Smooth muscle cell (in vitro differentiated cells): ENCODE results near the gene BPIFA3. TPM values are rescaled to one million over a fixed set of nuclear protein-coding genes. Genes with fewer than 3 reads are reported as not detected.

Source experiments
- DNase-seq: peaks from one replicate; lab custom pipeline; 2025; ENCODE audit not compliant: unreplicated experiment; lab: John Stamatoyannopoulos, UW
- H2AFZ ChIP-seq: fragments of 200-600 bp; sonication (generic); 2 replicates; pipeline ENCODE4 v1.6.0; 2016; ENCODE audit warnings: antibody characterized with exemption, low read depth, mild to moderate bottlenecking
- H3F3A ChIP-seq: fragments of 200-600 bp; sonication (generic); 2 replicates; pipeline ENCODE4 v1.6.0; 2017; ENCODE audit warnings: antibody characterized with exemption, low read depth
- H3K27ac ChIP-seq: fragments of 200-600 bp; sonication (generic); 2 replicates; pipeline ENCODE4 v1.5.1; 2016; ENCODE audit warnings: low read depth, mild to moderate bottlenecking
- H3K27me3 ChIP-seq: fragments of 200-600 bp; sonication (generic); 2 replicates; pipeline ENCODE4 v1.6.1; 2016; ENCODE audit warnings: low read depth, mild to moderate bottlenecking
- H3K36me3 ChIP-seq: fragments of 200-600 bp; sonication (generic); 2 replicates; pipeline ENCODE4 v1.5.1; 2016; ENCODE audit warnings: low read depth
- H3K4me1 ChIP-seq: fragments of 200-600 bp; sonication (generic); 2 replicates; pipeline ENCODE4 v1.5.1; 2016; ENCODE audit warnings: low read depth
- H3K4me2 ChIP-seq: fragments of 200-600 bp; sonication (generic); 2 replicates; pipeline ENCODE4 v1.6.0; 2016; ENCODE audit warnings: mild to moderate bottlenecking
- H3K4me3 ChIP-seq: fragments of 200-600 bp; sonication (generic); 2 replicates; pipeline ENCODE4 v1.5.1; 2016; ENCODE audit warnings: mild to moderate bottlenecking
- H3K79me2 ChIP-seq: fragments of 200-600 bp; sonication (generic); 2 replicates; pipeline ENCODE4 v1.6.0; 2016; ENCODE audit warnings: low read depth, mild to moderate bottlenecking
- H3K9ac ChIP-seq: fragments of 200-600 bp; sonication (generic); 2 replicates; pipeline ENCODE4 v1.6.0; 2016; ENCODE audit warnings: low read depth
- H3K9me3 ChIP-seq: fragments of 200-600 bp; sonication (generic); replicated peaks from 2 replicates; pipeline ENCODE4 v1.5.1; 2016; ENCODE audit warnings: low read depth
- H4K20me1 ChIP-seq: fragments of 200-600 bp; sonication (generic); 2 replicates; pipeline ENCODE4 v1.6.0; 2016; ENCODE audit warnings: low read depth
- CTCF ChIP-seq: fragments of 200-600 bp; sonication (generic); IDR thresholded peaks from 2 replicates; pipeline ENCODE4 v1.5.1; 2017; ENCODE audit warnings: borderline replicate concordance, mild to moderate bottlenecking, antibody characterized with exemption; ENCODE audit not compliant: insufficient read depth, poor library complexity, severe bottlenecking
- WGBS: methylation state at CpG from one replicate; pipeline ENCODE4 v1.1.7; 2016; ENCODE audit warnings: low lambda C conversion rate; 5-methylcytosine and 5-hydroxymethylcytosine counted together
- polyA plus RNA-seq: library from polyadenylated mRNA; unstranded; fragments of >200 nt; fragmentation: Nextera tagmentation; extraction: Ambion mirVana; gene quantifications from 2 replicates; pipeline ENCODE4 v1.2.1, GENCODE V29; 2016
- total RNA-seq: library from RNA; depleted of rRNA; stranded (reverse); fragments of >200 nt; gene quantifications from 2 replicates; pipeline ENCODE4 v1.2.3, GENCODE V29; 2014

The BPIFA3 gene
- total and polyA plus RNA-seq, 2 experiments from 2014 or later: not detected

DNA sequence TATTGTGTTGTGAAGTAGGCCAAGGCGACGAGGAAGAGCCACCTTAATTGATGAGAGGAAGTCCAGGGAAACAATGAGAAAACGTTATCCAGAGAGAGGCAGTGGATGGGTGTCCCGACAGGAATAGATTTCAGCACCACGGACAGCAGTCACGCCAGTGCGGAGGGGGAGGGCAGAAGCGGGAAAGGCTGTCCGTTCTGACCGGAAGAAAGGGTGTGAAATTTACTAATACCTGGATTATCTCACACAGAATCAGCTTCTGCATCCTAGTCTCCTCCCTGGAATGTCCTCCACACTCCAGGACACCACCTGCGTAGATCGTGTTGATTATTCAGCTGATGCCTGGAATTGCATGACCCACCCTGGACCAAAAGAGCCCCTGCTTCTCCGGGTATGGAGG is 7.4 kb upstream of the BPIFA3 start:
- Histone ChIP-seq H3K9me3 (no peaks in the 10 kb centered on the region), H3K4me1 (no peaks in the 10 kb centered on the region), H3K36me3 (no peaks in the 10 kb centered on the region), H3K27me3 (peaks cover 49% of the 10 kb centered on the region), H4K20me1 (no peaks in the 10 kb centered on the region), H2AFZ (no peak overlapping the region), H3F3A (no peaks in the 10 kb centered on the region), H3K9ac (no peak overlapping the region), H3K79me2 (no peaks in the 10 kb centered on the region), H3K4me3 (no peak overlapping the region), H3K27ac (no peak overlapping the region), H3K4me2 (no peak overlapping the region)
- 6% methylated on average over 13 of the region's 13 CpGs for WGBS
- DNase-seq: peak; percentile 24
- no peak for TF ChIP-seq CTCF

DNA sequence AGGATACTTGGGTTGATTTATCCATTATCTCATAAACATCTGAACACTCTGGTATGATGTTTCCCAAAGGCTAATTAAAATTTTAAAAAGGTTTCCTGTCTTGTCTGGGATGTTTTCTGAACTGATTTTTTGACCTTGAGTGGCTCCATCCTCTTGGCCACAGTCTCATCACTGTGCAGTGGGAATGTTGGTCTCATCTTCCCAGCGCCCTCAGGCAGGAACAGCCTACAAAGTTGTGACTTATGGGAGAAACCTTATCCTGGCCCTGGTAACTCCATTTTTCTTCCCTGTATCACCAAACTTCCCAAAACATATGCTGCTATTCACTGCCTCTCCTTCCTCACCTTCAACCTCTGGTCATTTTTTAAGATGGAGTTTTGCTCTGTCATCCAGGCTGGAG is 6.8 kb upstream of the BPIFA3 start:
- 72% methylated on average over 1 of the region's 1 CpG for WGBS
- Histone ChIP-seq H3K9ac (no peak overlapping the region), H3K4me1 (no peaks in the 10 kb centered on the region), H3K27me3 (peaks cover 50% of the 10 kb centered on the region), H3K27ac (no peak overlapping the region), H3K4me3 (no peak overlapping the region), H3K36me3 (no peaks in the 10 kb centered on the region), H4K20me1 (no peaks in the 10 kb centered on the region), H3K4me2 (no peak overlapping the region), H2AFZ (no peak overlapping the region), H3F3A (no peaks in the 10 kb centered on the region), H3K9me3 (no peaks in the 10 kb centered on the region), H3K79me2 (no peaks in the 10 kb centered on the region)
- TF ChIP-seq CTCF: no peak
- DNase-seq: no peak

- H3K79me2 ChIP-seq: no peaks in the 10 kb centered on the region
- no peak for DNase-seq
- H4K20me1 ChIP-seq: no peaks in the 10 kb centered on the region
- H3K4me3 ChIP-seq: no peak overlapping the region
- no peak overlapping the region for H3K9ac ChIP-seq
- no peaks in the 10 kb centered on the region for H3F3A ChIP-seq
- no peaks in the 10 kb centered on the region for H3K9me3 ChIP-seq
- H3K4me2 ChIP-seq: no peak overlapping the region
- TF ChIP-seq CTCF: peak; percentile 47
- no peak overlapping the region for H2AFZ ChIP-seq
- H3K4me1 ChIP-seq: no peaks in the 10 kb centered on the region
- no peaks in the 10 kb centered on the region for H3K36me3 ChIP-seq
- no peak overlapping the region for H3K27ac ChIP-seq
- H3K27me3 ChIP-seq: peaks cover 53% of the 10 kb centered on the region
- WGBS: 19% methylated on average over 5 of the region's 5 CpGs
Measured at GRCh38 chr20:33211817-33212424, 5.2 kb upstream of the BPIFA3 start.

DNA sequence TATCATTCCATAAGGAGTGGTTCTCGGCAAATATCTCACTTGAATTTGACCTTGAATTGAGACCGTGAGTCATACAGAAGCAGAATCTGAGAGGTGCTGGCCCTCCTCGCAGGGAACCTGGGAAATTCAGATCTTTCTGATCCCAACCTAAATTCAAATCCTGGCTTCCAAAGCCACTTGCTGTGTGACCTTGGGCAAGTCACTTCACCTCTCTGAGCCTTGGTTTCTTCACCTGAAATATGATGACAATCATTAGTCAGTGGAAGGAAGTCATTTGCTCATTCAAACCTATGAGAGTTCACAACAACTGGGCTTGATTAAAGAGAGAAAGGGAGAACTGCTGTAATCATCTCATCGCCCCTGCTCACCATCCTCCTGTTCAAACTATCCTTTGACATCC is 7.2 kb downstream of the BPIFA3 start:
- Histone ChIP-seq H3K9ac (no peak overlapping the region), H3K4me2 (no peak overlapping the region), H3K27me3 (peaks cover 52% of the 10 kb centered on the region), H3K9me3 (no peaks in the 10 kb centered on the region), H4K20me1 (no peaks in the 10 kb centered on the region), H3K79me2 (no peaks in the 10 kb centered on the region), H2AFZ (no peak overlapping the region), H3K4me1 (no peaks in the 10 kb centered on the region), H3K27ac (no peak overlapping the region), H3K36me3 (no peaks in the 10 kb centered on the region), H3F3A (no peaks in the 10 kb centered on the region), H3K4me3 (no peak overlapping the region)
- TF ChIP-seq CTCF: no peak
- no peak for DNase-seq
- 93% methylated on average over 4 of the region's 4 CpGs for WGBS
